ENCODE results near the gene DSP.

DNA sequence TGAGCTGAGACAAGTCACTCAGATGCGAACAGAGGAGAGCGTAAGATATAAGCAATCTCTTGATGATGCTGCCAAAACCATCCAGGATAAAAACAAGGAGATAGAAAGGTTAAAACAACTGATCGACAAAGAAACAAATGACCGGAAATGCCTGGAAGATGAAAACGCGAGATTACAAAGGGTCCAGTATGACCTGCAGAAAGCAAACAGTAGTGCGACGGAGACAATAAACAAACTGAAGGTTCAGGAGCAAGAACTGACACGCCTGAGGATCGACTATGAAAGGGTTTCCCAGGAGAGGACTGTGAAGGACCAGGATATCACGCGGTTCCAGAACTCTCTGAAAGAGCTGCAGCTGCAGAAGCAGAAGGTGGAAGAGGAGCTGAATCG, 39.1 kb downstream of the DSP start:
- TF ChIP-seq CTCF (IDR thresholded peaks at IDR 0.05) (no peak), TCF7L2 (IDR thresholded peaks at IDR 0.05; ENCODE audit: low read depth, low read length) (no peak), POLR2AphosphoS5 (IDR thresholded peaks at IDR 0.05; ENCODE audit: low read depth, low read length) (no peak), SIN3A (IDR thresholded peaks at IDR 0.05; ENCODE audit: borderline replicate concordance, insufficient read depth, low read depth, low read length) (no peak)
- TF ChIP-seq, protein P1, sequence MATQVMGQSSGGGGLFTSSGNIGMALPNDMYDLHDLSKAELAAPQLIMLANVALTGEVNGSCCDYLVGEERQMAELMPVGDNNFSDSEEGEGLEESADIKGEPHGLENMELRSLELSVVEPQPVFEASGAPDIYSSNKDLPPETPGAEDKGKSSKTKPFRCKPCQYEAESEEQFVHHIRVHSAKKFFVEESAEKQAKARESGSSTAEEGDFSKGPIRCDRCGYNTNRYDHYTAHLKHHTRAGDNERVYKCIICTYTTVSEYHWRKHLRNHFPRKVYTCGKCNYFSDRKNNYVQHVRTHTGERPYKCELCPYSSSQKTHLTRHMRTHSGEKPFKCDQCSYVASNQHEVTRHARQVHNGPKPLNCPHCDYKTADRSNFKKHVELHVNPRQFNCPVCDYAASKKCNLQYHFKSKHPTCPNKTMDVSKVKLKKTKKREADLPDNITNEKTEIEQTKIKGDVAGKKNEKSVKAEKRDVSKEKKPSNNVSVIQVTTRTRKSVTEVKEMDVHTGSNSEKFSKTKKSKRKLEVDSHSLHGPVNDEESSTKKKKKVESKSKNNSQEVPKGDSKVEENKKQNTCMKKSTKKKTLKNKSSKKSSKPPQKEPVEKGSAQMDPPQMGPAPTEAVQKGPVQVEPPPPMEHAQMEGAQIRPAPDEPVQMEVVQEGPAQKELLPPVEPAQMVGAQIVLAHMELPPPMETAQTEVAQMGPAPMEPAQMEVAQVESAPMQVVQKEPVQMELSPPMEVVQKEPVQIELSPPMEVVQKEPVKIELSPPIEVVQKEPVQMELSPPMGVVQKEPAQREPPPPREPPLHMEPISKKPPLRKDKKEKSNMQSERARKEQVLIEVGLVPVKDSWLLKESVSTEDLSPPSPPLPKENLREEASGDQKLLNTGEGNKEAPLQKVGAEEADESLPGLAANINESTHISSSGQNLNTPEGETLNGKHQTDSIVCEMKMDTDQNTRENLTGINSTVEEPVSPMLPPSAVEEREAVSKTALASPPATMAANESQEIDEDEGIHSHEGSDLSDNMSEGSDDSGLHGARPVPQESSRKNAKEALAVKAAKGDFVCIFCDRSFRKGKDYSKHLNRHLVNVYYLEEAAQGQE (IDR thresholded peaks at IDR 0.05; ENCODE audit: insufficient read depth in 1 of 2, low read depth in 2 of 2, low read length in 1 of 2) = no peak

All from Panc1 (cell line).